Measurements from ENCODE around the gene CHSY3. TPM values are rescaled to one million over a fixed set of nuclear protein-coding genes. Genes with fewer than 3 reads are reported as not detected.

Gene CHSY3
- total RNA-seq, 1 donor, result 9.9 TPM

DNA sequence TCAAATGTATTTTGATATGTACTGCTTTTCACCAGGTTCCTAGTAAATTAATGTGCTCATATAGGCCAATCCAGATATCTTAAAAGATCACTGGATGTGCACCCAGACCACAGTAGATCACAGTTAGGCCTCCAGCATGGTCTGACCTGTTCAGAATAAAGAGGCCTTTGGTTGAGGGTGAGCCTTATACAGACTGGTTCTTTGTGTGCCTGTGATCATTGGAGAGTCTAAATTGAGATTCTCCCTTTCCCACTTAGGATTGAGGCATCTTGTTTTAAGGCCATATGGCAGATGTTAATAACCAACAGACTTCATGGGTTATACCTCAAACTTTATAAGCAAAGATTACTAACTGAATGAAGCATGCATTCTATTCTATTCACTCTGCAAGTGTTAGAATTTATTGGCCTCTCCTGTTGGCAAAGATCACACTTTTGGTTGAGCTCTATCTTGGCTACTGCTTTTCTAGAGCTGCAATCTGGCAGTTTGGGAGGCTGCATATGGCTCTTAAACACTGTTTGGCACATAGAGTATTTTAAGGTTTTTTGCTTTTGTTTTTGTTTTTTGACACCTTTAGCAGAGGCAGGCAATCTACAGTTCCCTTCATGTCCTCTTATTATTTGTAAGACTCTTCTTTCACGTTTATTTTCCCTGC lies 8.5 kb downstream of the CHSY3 start:
- TF ChIP-seq, protein P1, sequence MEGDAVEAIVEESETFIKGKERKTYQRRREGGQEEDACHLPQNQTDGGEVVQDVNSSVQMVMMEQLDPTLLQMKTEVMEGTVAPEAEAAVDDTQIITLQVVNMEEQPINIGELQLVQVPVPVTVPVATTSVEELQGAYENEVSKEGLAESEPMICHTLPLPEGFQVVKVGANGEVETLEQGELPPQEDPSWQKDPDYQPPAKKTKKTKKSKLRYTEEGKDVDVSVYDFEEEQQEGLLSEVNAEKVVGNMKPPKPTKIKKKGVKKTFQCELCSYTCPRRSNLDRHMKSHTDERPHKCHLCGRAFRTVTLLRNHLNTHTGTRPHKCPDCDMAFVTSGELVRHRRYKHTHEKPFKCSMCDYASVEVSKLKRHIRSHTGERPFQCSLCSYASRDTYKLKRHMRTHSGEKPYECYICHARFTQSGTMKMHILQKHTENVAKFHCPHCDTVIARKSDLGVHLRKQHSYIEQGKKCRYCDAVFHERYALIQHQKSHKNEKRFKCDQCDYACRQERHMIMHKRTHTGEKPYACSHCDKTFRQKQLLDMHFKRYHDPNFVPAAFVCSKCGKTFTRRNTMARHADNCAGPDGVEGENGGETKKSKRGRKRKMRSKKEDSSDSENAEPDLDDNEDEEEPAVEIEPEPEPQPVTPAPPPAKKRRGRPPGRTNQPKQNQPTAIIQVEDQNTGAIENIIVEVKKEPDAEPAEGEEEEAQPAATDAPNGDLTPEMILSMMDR (IDR thresholded peaks at IDR 0.05; ENCODE audit: insufficient read depth, low read depth, low read length), result no peak
- no peak overlapping the region for H3K4me3 ChIP-seq (ENCODE audit: low read depth, low read length)
- DNase-seq (ENCODE audit: low read depth), result no peak

DNA sequence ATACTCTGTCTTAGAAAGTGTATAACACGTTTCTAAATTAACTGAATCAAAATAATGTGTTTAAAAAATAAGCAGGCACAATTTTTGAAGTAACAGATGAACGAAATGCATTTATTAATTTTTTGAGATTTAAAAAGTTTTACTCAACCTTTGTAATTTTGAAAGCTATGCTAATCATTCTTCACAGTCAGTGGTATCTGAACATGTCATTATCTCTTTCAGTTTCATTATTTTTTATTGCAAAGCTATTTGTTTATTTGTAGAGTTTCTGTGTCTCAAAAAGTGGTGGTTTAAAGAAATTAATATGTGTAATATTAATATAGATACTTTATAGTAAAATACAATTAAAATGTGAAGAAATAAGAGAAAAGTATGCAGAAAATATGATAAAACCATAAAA lies 11.2 kb downstream of the CHSY3 start:
- no peak for DNase-seq (ENCODE audit: low read depth)
- H3K4me3 ChIP-seq (ENCODE audit: low read depth, low read length), result no peak overlapping the region
- TF ChIP-seq, protein P1 (IDR thresholded peaks at IDR 0.05; ENCODE audit: insufficient read depth, low read depth, low read length), result no peak

DNA sequence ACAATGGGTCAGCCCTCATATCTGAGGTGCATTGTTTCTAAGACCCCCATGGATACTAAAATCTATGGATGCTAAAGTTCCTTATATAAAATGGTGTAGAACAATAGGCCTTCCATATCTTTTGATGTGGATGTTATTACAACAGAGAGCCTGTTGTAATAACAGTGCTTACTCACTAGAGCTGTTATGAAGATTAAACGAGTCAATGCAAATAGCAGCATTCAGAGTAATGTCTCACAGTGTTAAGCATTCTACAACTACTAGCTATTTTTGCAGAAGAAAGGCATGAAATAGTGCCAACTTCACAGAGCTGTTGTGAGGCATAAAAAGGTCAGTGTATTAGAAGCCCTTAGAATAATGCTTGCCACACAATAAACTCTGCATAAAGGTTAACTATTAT lies 13.0 kb downstream of the CHSY3 start:
- DNase-seq (ENCODE audit: low read depth), result no peak
- TF ChIP-seq, protein P1 (IDR thresholded peaks at IDR 0.05; ENCODE audit: insufficient read depth, low read depth, low read length), result no peak
- no peak overlapping the region for H3K4me3 ChIP-seq (ENCODE audit: low read depth, low read length)

DNA sequence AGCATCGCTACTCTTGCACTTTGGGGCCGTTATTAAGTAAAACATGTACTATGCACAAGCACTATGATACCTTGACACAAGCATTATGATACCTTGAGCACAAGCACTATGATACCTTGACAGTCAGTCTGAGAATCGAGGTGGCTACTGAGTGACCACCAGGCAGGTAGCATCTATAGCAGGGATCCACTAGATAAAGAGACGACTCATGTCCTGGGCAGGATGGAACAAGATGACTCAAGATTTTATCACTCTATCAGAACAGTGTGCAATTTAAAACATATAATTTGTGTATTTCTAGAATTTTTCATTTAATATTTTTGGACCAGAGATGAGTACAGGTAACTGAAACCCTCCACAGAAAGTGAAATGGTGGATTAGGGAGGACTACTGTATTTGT lies 16.9 kb downstream of the CHSY3 start:
- TF ChIP-seq, protein P1 (IDR thresholded peaks at IDR 0.05; ENCODE audit: insufficient read depth, low read depth, low read length), result no peak
- no peak for DNase-seq (ENCODE audit: low read depth)

DNA sequence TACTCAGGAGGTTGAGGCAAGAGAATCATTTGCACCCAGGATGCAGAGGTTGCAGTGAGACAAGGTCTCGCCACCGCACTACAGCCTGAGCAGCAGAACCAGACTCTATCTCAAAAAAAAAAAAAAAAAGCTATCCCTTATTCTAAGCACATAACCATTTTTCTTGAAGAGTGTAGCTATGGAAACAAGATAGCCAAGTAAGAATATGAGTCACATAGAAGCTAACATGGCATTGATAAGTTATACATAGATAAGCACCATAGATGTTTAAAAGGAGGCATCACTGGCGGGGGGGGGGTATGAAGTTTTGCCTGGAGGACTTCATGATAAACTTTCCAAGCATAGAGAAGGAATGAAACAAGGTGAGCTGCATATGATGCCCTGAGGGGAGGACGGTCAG lies 26.0 kb downstream of the CHSY3 start:
- H3K4me3 ChIP-seq (ENCODE audit: low read depth, low read length), result no peak overlapping the region
- no peak for DNase-seq (ENCODE audit: low read depth)
- TF ChIP-seq, protein P1 (IDR thresholded peaks at IDR 0.05; ENCODE audit: insufficient read depth, low read depth, low read length), result no peak

More for the DNA sequence above, 16.9 kb downstream of the CHSY3 start:
- H3K4me3 ChIP-seq (ENCODE audit: low read depth, low read length), result no peak overlapping the region

DNA sequence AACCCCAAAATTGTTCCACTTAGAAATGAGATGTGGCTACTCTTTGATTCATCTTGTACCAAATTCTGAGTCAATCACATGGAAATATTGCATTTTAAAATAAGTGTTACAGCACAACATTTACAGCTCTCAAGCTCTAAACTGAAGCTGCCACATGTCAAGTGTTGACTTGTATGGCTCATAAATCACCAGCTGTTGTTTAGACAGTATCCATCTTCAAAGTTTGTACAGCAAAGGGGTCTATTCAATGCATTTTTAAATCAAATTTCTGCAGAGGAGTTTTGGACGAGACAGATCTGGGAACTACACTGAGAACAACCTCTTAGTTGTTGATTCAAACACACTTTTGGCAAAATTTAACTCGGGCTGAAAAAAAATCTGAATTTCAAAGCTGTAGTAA lies 31.4 kb downstream of the CHSY3 start:
- TF ChIP-seq, protein P1 (IDR thresholded peaks at IDR 0.05; ENCODE audit: insufficient read depth, low read depth, low read length), result no peak
- no peak overlapping the region for H3K4me3 ChIP-seq (ENCODE audit: low read depth, low read length)
- no peak for DNase-seq (ENCODE audit: low read depth)

DNA sequence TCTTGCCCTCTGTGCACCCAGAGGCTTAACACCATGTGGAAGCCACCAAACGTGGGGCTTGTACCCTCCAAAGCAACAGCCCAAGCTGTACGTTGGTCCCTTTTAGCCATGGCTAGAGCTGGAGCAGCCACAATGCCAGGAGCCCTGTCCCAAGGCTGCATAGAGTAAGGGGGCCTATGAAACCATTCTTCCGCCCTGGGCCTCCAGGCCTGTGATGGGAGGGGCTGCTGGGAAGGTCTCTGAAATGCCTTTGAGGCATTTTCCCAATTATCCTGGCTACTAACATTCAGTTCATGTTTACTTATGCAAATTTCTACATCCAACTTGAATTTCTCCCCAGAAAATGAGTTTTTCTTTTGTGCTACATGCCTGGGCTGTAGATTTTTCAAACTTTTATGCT lies 33.8 kb downstream of the CHSY3 start:
- no peak for DNase-seq (ENCODE audit: low read depth)
- no peak overlapping the region for H3K4me3 ChIP-seq (ENCODE audit: low read depth, low read length)
- TF ChIP-seq, protein P1 (IDR thresholded peaks at IDR 0.05; ENCODE audit: insufficient read depth, low read depth, low read length), result no peak
